ENCODE data around the gene RWDD4.
"Not testable (repeated sequence)": the region's sequence is repeated elsewhere in the genome, so short reads cannot be mapped to it uniquely, and the experiment has no call there.

Gene RWDD4

DNA sequence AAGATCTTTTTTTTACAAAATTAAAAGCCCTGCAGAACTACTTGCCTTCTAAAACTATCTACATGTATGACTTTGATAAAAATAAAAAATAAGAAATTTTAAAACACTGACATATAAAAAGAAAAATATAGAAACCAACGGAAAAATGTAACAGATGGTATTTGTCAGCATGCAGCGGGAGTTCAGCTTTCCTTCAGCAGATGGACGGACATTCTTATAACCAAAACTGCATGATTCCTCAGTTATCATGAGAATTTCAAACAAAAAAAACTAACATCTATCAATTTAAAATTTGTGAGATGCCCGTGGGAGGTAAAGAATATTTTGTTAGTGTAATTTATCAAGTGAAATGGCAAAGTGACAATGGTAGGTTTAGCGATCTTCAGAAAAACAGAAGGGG is 23.2 kb downstream of the RWDD4 start:
- no peak for DNase-seq

DNA sequence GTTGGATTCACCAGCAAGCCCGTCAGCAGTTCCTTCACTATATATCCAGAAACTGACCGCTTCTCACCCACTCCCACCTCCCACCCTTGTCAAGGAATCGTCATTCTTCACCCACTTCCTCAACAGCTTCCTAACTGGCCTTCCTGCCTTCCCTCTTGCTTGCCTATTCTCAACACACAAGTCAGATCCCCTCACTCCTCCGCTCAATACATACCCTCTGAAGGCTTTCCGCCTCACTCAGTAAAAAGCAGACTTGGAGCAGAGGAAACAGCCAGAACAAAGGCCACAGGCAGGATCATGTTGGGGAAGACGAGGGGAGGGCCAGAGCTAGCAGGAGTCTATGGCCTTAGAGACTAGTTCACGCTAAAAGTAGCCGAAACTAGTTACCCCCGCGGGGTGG is 23.7 kb downstream of the RWDD4 start:
- peak in 1 of 56 donors; percentile 13 for DNase-seq

DNA sequence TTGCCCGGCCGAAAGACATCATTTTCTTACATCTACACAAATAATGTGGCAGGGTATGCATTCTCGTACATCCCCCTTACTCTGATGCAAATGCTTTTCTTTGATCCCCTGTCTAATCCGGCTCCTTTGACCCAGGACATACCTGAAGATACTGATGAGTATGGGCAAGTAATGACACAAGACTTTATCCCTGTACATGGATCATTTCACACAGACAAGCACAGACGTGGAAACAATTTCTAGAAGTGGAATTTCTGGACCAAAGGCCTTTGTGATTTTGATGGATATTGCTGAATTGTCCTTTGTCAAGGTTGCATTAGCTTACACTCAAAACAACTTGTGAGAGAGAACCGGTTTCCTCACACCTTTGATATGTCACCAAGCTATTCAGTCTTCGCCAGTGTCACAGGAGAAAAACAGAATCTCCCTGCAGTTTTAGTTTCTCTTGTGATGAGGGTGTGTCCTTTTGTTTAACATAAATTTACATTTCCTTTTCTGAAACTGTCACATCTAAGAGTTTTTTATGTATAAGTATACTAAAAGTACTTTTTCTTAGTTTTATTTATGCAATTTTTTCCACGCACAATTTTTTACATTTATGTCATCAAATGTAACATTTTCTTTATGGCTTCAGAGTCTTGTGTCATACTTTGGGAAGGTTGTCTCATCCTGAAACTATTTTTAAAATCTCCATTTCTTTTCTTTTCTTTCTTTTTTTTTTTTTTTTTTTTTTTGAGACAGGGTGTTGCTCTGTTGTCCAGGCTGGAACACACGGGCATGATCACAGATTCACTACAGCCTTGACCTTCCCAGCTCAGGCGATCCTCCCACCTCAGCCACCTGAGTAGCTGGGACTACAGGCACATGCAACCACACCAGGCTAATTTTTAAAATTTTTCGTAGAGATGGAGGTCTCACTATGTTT is 25.2 kb downstream of the RWDD4 start:
- DNase-seq, result no peak

DNA sequence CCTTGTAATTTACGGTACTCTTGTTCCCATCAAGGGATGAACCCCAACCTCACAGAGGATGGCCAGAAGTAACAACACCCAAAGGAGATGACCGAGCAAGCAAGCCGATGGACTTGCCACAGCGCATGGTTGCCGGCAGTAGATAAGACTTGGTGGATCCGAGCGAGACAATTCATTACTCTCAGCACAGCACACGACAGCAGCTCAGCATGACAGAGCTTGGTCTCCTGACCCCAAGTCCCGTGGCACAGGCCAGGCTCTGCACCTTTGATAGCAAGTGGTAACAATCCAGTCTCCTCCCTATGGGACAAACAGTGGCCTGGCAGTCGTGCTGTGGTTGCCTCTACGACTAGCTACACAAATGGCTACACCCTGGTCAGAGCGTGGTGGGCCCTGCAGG is 26.3 kb downstream of the RWDD4 start:
- no peak for DNase-seq

DNA sequence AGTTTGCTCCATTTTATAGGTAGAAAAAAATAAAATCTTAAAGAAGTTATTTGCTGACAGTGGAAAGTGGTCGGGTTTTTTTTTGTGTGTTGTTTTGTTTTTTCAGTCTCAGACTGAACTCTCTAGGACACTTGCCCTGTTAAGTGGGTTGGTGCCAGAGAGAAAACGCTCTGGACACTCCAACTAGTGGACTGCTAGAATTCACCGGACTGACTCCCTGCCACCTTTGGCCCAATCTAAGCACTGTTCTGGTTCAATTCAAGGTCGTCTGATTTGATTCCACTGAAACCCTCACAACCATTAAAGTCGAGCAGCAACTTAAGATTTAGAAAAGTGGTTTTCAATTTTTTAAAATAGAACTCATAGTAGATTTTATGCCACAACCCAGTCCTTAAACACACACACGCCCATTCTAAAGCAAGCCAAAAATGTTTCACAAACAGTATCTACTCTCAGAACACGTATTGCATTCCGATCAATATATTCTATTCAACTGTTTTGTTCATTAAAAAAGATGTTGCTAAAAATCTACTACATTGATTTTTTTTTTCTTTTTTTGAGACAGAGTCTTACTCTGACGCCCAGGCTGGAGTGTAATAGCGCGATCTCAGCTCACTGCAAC is 27.3 kb downstream of the RWDD4 start:
- no peak for DNase-seq

DNA sequence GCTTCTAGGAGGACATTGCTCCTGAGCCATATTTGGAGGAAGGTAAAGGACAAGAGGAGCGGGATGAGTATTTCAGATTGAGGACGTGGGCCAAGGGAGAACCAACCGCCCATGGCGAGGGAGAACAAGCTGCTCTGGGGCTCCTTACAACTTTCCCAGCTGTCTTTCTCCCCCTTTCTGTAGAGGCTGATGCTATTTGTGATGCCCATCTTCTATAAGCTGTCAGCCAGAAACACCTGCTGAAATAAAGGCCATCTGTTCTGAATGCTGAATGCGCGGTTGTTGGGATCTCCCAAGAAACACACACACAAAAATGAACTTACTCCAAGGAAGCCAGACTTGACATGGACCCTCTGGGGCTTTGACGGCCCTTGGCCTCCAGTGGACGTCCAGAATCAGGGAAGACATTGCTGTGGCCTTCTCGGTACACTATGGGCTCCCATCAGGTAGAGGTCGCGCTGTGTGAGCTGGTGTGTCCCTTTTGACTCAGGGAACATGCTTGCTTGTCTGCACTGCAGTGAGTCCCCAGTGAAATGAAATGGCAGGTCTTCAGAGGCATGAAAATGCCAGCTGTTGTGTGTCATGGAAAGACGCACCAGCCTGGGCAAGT is 30.9 kb downstream of the RWDD4 start:
- peak in 10 of 56 donors; percentile 6 to 22 (median 16) for DNase-seq

DNA sequence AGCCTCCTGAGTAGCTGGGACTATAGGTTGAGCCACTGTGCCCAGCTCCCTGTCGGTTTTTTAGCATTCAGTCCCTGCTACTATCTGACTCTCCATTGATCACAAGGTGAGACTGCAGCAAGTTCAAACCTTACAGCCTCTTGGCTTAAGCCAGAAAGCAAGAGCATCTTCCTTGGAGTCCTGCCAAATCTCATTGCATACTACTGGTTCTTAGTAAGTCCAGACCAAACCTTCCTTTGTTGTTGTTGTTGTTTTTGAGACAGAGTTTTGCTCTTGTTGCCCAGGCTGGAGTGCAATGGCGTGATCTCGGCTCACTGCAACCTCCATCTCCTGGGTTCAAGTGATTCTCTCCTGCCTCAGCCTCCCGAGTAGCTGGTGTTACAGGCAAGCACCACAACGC is 31.7 kb downstream of the RWDD4 start:
- not testable (repeated sequence) for DNase-seq

DNA sequence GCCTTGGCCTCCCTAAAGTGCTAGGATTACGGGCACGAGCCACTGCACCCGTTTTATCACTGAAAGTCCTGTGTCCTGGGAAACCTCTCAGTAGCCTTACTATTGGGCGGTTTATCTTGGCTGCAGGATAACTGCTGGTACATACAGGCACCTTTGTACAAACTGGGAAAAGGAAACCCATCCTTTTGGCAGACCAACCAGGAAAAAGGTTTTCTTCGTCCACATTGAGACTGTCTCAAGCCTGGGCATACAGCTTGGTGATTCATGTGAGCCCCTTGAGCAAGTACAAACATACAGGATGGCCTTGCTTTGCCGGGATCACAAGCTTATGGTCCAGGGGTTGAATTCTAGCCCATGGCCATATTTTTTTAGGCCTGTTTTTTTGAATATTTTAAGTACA is 32.8 kb downstream of the RWDD4 start:
- DNase-seq, result no peak

DNA sequence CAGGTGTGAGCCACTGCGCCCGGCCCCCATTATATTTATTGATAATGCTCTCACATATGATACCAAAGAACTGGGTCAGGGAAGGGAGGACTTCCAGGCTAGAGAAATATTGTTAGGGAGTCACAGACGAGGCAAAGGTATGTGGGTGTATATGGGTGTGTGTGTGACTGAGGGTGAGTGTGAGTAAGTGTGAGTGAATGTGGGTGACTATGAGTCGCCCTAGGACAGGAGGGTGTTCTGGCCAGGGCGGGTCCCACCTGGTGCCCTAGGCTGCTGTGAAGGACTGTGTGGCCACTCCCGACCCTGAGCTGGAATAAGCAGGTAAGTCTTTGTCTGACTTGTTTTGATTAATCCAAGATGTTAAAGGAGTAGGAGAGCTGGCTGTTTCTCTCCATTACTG is 34.4 kb downstream of the RWDD4 start:
- DNase-seq, result no peak

DNA sequence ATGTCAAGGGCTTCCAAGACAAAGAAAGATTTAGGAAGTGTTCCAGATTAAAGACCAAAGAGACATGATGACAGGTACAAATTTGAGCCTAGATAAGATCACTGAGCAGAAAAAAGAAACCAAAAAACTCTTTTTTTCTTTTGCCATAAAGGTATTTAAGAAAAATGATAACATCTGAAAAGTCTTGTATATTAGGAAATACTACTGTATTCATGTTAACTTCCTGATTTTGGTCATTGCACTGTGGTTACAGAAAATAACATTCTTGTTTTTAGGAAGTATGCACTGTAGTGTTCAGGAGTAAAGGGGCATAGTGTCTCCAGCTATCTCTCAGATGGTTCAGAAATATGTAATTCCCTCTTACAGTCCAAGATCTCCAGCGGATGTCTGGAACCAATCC is 37.1 kb downstream of the RWDD4 start:
- DNase-seq, result no peak

DNA sequence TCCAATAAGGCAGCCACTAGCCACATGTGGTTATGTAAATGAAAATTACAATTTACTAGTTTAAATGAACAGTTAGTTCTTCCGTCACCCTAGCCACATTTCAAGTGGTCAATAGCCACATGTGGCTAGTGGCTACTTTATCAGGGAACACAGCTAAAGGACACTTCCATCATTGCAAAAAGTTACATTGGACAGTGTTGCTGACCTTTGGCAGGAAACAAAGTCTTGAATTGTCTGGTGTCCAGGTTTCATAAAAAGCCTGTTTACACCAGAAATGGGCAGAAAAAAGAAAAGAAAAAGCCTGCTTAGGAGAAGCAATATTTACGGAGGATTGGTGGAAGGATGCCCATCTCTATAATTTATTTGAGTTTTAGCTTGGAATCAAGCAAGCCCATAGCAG is 38.6 kb downstream of the RWDD4 start:
- DNase-seq, result no peak

DNA sequence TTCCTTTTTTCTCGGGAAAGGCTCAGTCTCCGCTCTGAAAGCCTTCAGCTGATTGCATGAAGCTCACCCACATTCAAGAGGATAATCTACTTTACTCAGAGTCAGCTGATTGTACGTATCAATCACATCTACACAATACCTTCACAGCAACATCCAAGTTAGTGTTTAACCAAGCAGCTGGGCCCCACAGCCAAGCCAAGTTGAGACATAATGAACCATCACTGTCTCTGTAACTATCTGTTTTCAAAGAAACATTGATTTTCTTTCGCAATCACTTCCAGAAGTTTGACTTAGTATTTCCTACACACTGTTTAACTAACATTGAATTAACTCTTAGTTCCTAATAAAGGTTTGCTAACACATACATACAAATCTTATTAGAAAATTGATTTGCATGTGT is 40.3 kb downstream of the RWDD4 start:
- no peak for DNase-seq

DNA sequence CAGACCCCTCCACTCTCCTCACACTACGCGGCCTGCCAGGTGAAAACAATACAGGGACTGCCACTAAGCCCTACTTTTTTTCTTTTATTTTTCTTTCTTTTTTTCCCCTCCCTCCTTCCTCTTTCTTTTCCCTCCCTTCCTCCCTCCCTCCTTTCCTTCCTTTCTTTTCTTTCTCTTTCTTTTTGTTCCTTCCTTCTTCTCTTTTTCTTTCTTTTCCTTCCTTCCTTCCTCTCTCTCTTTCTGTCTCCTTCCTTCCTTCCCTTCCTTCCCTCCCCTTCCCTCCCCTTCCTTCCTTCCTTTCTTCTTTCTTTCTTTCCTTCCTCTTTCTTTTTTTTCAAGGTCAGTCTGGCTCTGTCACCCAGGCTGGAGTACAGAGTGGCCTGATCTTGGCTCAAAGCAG is 41.9 kb downstream of the RWDD4 start:
- no peak for DNase-seq

DNA sequence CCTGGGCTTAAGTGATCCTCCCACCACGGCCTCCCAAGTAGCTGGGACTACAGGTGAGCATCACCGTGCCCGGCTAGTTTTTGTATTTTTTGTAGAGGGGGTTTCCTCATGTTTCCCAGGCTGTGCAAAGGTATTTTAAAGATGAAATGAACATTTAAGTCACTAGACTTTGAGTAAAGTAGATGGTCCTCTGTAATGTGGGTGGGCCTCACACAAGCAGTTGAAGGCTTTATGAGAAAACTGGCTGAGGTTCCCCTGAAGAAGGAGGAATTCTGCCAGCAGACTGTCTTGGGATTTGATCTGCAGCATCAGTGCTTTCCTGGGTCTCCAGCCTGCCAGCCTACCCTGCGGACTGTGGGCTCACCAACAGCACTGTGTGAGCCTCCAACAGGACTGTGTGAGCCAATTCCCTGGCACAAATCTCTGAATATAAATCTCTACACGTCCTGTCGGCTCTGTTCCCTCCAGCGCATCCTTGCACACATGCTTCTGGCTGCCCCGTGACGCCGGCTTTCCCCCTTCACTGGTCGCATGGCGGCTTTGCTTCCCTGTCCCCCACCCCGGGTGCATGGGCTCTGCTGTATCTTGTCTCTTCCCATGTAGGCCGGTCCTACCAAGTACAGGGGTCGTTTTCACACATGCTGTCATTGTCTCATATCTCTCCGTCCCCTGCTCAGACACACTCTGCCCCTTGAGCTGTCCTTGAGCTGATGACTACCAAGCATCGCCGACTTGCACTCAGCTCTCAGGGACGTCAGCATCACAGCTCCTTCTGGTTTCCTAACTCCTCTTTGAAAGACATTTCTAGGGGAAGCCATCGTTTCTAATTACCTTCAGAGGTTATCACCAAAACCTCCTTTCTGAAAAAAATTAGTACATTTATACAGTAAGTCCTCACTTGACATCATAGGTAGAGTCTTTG is 46.4 kb downstream of the RWDD4 start:
- DNase-seq, result no peak

DNA sequence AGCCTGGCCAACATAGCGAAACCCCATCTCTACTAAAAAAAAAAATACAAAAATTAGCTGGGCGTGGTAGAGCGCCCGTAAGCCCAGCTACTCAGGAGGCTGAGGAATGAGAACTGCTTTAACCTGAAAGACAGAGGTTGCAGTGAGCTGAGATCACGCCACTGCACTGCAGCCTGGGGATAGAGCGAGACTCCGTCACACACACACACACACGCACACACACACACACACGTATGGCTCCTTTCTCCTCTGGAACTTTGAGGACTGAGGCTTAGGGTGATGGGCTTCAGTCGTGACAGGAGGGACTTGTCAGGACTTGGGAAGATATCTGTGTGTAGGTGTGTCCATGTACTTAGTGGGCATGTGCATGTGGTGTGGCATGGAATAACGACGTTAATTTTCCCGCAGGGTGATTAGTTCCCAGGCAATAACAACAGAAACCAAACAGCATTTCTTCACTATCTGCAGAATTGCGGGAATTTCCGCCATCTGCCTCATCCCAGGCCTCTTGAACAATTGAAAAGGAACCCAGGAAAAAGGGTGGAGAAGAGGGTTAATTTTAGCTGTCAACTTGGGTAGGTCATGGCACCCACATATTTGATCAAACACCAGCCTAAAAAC is 47.7 kb downstream of the RWDD4 start:
- no peak for DNase-seq

DNA sequence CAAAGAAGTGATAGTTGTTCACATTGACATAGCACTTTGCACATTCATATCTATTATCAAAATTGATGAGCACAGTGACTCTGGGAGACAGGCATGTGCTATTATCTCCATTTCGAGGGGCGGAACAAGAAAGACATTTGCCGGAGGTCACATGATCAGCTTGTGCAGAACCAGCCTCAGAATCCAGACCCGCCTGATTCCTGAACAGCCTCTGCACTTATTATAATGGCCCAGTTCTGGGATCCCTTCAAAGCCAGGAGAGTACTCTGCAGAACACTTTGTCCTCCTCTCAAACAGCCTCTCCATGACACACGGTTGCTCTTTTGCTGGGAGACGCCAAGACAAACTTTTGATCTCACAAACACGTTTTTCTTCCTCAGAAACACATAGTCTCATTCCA is 48.4 kb downstream of the RWDD4 start:
- DNase-seq, result no peak

DNA sequence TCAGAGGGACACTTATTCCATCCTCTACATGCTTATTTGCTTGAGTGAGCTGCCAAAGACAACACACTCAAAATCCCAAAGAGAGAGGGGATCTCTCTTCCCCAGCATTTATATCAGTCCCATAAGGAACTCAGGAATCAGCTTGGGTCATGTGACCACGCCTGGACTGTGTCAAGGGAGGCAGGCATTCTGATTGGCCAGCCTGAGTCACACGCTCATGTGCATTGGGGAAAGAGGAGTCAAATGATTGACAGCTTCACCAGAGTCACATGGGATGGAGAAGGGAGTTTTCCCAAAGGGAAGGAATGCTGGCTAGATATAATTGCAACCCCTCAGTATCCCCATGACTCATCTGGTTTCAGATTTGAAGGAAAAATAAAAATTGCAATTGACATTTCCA is 49.0 kb downstream of the RWDD4 start:
- no peak for DNase-seq

DNA sequence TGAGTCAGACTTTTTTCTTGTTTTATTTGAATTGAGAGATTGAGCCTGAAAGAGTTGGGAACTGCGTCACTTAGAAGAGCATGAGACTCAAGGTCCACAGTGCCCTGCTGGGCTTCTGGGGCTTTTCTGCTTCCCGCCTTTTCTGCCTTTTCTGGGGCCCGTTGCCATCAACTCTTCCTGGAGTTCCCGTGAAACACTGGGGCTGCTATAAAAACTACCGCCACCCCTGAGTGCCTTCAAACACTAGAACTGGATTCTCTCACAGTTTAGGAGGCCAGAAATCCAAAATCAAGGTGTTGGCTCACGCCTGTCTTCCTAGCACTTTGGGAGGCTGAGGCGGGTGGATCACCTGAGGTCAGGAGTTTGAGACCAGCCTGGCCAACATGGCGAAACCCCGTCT is 49.8 kb downstream of the RWDD4 start:
- no peak for DNase-seq

DNA sequence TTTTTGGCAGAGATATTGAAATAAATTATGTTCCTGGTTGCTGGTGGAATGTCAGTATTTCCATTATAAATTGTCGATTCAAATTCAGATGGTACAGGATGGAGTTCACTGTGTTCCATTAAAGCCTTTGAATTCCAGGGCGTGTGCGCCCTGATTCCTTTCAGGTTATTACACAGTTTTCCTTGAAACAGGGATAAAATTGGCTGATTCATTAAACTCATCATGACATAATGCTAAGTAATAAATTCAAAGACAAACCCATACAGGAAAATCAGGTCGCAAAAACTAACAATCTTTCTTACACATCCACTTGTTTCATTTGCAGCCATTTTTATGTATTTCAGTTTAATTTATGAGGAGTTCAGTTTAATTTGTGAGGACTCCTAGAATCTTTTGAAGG is 51.1 kb downstream of the RWDD4 start:
- DNase-seq, result no peak

DNA sequence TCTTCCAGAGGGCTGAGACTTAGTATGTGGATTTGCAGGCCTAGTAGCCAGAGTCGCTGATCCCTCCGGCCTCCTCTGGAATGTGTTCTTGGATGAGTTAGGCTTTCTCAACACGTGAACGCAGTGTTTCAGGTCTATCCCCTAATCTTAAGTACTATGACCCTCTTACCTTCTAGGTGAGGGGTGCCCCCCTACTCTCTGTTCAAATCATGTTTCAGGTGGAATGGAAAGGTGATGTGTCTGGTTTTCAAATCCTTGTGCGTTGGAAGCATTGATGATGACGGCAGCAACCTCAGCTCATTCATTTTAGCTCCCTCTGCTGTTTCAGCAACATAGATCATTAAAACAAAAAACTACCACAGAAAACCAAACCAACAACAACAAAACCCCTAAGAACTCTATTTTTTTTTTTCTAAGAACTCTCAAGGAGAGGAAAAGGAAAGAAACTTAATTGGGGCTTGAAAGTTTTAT is 56.4 kb downstream of the RWDD4 start:
- DNase-seq, result peak in 1 of 56 donors; percentile 5

DNA sequence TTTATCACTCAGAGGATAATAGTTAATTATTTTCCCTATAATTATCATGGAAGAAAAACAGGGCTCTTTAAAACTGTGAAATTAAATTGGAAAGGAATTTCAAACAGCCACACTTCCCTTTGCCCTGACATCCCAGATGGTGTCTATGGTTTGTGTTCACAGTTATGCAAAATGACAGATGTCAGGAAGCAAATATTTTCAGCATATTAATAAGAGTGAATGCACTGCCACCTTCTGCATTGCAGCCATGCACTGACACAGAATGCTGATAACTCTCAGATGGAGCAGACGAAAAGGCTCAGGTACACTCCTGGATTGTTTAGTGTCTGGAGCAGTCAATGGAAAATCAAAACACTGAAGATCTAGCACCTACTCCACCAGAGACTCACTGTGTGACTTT is 57.6 kb downstream of the RWDD4 start:
- DNase-seq, result no peak

All from amygdala (tissue), 56 donors.